HCT116 (cell line): ENCODE data around the gene ABHD11. TPM values are rescaled to one million over a fixed set of nuclear protein-coding genes. Genes with fewer than 3 reads are reported as not detected.
A peak's percentile ranks its signal among the peaks of the same experiment; 100 is the strongest.

Experiments
- ATAC-seq: fragments of 200-7000 bp; cut with Tn5 transposase; 2 replicates; pipeline ENCODE4 v1.9.1; 2020; ENCODE audit warnings: mild to moderate bottlenecking, moderate library complexity
- BruUV-seq: library from RNA; stranded (reverse); fragments of 400-500 nt; replicated peaks from 2 replicates; lab custom pipeline; 2021; lab: Mats Ljungman, UMichigan
- CTCF ChIA-PET: fragments of 300-600 bp; sonication (Branson Sonifier 250); formaldehyde crosslinking; loops from one replicate; lab custom pipeline; 2021; ENCODE audit warnings: antibody characterized with exemption; lab: Charles Lee
- POLR2A ChIA-PET: fragments of 300-600, 350-600 bp; sonication (Branson Sonifier 250); formaldehyde crosslinking; loops from one replicate; lab custom pipeline; 2021; ENCODE audit warnings: antibody characterized with exemption; lab: Charles Lee
- RAD21 ChIA-PET, 2 experiments: fragments of 300-600 bp; sonication (Branson Sonifier 250); formaldehyde crosslinking; loops; one replicate each; lab custom pipeline; 2023; ENCODE audit warnings: low total read pairs in 2 of 2; ENCODE audit not compliant: uncharacterized antibody in 2 of 2, unreplicated experiment in 2 of 2, low non-redundant PET in 1 of 2; lab: Charles Lee
- DNase-seq: peaks from one replicate; pipeline ENCODE4 v3.0.0-alpha.2; 2010; ENCODE audit warnings: low read depth, low spot score
- H2AFZ ChIP-seq: fragments of 200-600 bp; shearing (Covaris generic), sonication (generic); 2 replicates; pipeline ENCODE4 v1.6.1; 2017; ENCODE audit warnings: low read depth, mixed run types, mixed read lengths, antibody characterized with exemption, low read length; ENCODE audit not compliant: poor library complexity, severe bottlenecking
- H3K27ac ChIP-seq: 2 replicates; pipeline ENCODE4 v1.5.1; 2012; ENCODE audit warnings: low read depth, low read length
- H3K27me3 ChIP-seq: fragments of 200-600 bp; sonication (generic); 2 replicates; pipeline ENCODE4 v1.6.1; 2016; ENCODE audit warnings: mixed run types, low read length, mixed read lengths; ENCODE audit not compliant: insufficient read depth
- H3K36me3 ChIP-seq, 2 experiments: fragments of 200-500 bp in 1 of 2; fragments of 200-600 bp in 1 of 2; sonication (Bioruptor generic) in 1 of 2; sonication (generic) in 1 of 2; 2 replicates each; pipeline versions ENCODE4 v1.5.1 to v1.6.1; 2014 to 2016; ENCODE audit warnings: low read length in 2 of 2, inconsistent platforms in 1 of 2, mixed read lengths in 1 of 2, mixed run types in 1 of 2; ENCODE audit not compliant: insufficient read depth in 2 of 2, control insufficient read depth in 1 of 2
- H3K4me1 ChIP-seq, 2 experiments: fragments of 200-600 bp in 1 of 2; sonication (generic) in 1 of 2; 2 replicates each; pipeline versions ENCODE4 v1.5.1 to v1.6.1; 2012 to 2017; ENCODE audit warnings: low read length in 2 of 2, inconsistent platforms in 1 of 2, mild to moderate bottlenecking in 1 of 2, mixed read lengths in 1 of 2, mixed run types in 1 of 2, moderate library complexity in 1 of 2; ENCODE audit not compliant: insufficient read depth in 2 of 2, control insufficient read depth in 1 of 2
- H3K4me2 ChIP-seq: fragments of 200-600 bp; sonication (generic); 2 replicates; pipeline ENCODE4 v1.6.1; 2017; ENCODE audit warnings: mixed run types, low read length, mixed read lengths
- H3K4me3 ChIP-seq, 2 experiments: fragments of 200-600 bp in 1 of 2; sonication (generic) in 1 of 2; replicated peaks in 1 of 2; 2 replicates each; pipeline ENCODE4 v1.5.1; 2011 to 2016; ENCODE audit warnings: low read length in 2 of 2, control low read depth in 1 of 2, low read depth in 1 of 2, mild to moderate bottlenecking in 1 of 2, mixed read lengths in 1 of 2, mixed run types in 1 of 2
- H3K79me2 ChIP-seq: fragments of 200-600 bp; sonication (generic); 2 replicates; pipeline ENCODE4 v1.6.1; 2017; ENCODE audit warnings: mild to moderate bottlenecking, mixed run types, low read length, moderate library complexity, mixed read lengths; ENCODE audit not compliant: insufficient read depth
- H3K9ac ChIP-seq: fragments of 200-600 bp; sonication (generic); 2 replicates; pipeline ENCODE4 v1.6.1; 2016; ENCODE audit warnings: low read length, mixed read lengths
- H3K9me2 ChIP-seq: fragments of 200-600 bp; sonication (generic), shearing (Covaris generic); 2 replicates; pipeline ENCODE4 v1.6.1; 2017; ENCODE audit warnings: mixed run types, mild to moderate bottlenecking, moderate library complexity; ENCODE audit not compliant: insufficient read depth
- H3K9me3 ChIP-seq, 2 experiments: fragments of 200-500 bp in 1 of 2; fragments of 200-600 bp in 1 of 2; sonication (Bioruptor generic) in 1 of 2; sonication (generic) in 1 of 2; 2 replicates each; pipeline ENCODE4 v1.6.1; 2014 to 2017; ENCODE audit warnings: low read length in 2 of 2, mixed read lengths in 2 of 2, inconsistent platforms in 1 of 2, low read depth in 1 of 2, mild to moderate bottlenecking in 1 of 2, mixed run types in 1 of 2, moderate library complexity in 1 of 2; ENCODE audit not compliant: control insufficient read depth in 1 of 2, insufficient read depth in 1 of 2
- H4K20me1 ChIP-seq: fragments of 200-600 bp; sonication (generic), shearing (Covaris generic); 2 replicates; pipeline ENCODE4 v1.6.1; 2017; ENCODE audit warnings: mixed run types, mild to moderate bottlenecking, moderate library complexity; ENCODE audit not compliant: insufficient read depth
- CEBPB ChIP-seq: IDR thresholded peaks from 2 replicates; pipeline ENCODE4 v1.6.1; 2012; ENCODE audit warnings: low read depth
- EGR1 ChIP-seq: IDR thresholded peaks from 2 replicates; pipeline ENCODE4 v1.6.1; 2012; ENCODE audit warnings: low read depth
- EZH2 ChIP-seq: fragments of 200-600 bp; sonication (generic); IDR thresholded peaks from 2 replicates; pipeline ENCODE4 v1.6.1; 2017; ENCODE audit warnings: antibody characterized with exemption, mixed run types
- FOSL1 ChIP-seq: IDR thresholded peaks from 2 replicates; pipeline ENCODE4 v1.6.1; 2012; ENCODE audit warnings: low read depth
- POLR2AphosphoS5 ChIP-seq: IDR thresholded peaks from 2 replicates; pipeline ENCODE4 v1.6.1; 2011; ENCODE audit warnings: mild to moderate bottlenecking, low read depth, low read length, moderate library complexity
- RAD21 ChIP-seq: IDR thresholded peaks from 2 replicates; pipeline ENCODE4 v1.6.1; 2012; ENCODE audit warnings: low read depth, mild to moderate bottlenecking
- SRF ChIP-seq: IDR thresholded peaks from 2 replicates; pipeline ENCODE4 v1.6.1; 2012; ENCODE audit warnings: low read depth
- YY1 ChIP-seq: IDR thresholded peaks from 2 replicates; pipeline ENCODE4 v1.6.1; 2011; ENCODE audit warnings: low read length, low read depth, moderate library complexity, mild to moderate bottlenecking; ENCODE audit not compliant: insufficient replicate concordance; ENCODE audit errors: extremely low read depth
- ZFX ChIP-seq: fragments of 450-650 bp; IDR thresholded peaks from 2 replicates; pipeline ENCODE4 v1.6.1; 2017
- intact Hi-C: fragments of 100-400 bp; cut with micrococcal nuclease; formaldehyde crosslinking; loops from 2 replicates; pipeline ENCODE4 v1.10.0; 2022
- total RNA-seq: library from RNA; stranded (reverse); gene quantifications from one replicate; pipeline ENCODE4 v1.2.1, GENCODE V29; 2021; ENCODE audit not compliant: unreplicated experiment
- TF ChIP-seq, protein P1 (sequence below): IDR thresholded peaks from 2 replicates; pipeline ENCODE4 v1.6.1; 2012; ENCODE audit warnings: low read depth

Gene ABHD11
- total RNA-seq, 1 experiment from 2014 or later, result 69.8 TPM

DNA sequence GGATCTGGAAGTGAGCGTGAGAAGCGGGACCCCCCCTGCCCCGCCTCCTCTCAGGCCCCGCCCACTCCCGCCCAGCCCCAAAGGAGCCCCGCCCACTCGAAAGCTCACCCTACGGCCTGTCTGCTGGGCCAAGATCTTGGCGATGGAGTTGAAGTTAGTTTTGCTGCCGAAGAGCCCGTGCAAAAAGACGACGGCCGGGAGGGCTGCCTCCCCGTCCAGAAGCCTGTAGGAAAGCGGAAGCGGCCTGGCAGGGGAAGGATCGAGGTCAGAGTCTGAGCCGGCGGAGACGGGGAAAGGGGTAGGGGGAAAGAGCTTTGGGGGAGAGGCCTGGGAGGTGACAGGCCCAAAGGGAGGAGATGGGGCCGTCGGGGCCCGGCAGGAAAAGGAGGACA, 386 bp downstream of the ABHD11 start:
- Histone ChIP-seq H3K27ac (peak overlapping the region; percentile 95), H4K20me1 (peaks cover 8% of the 10 kb centered on the region; the same call in 1 of the 2 replicates), H2AFZ (no peak overlapping the region), H3K9me2 (no peaks in the 10 kb centered on the region), H3K36me3 (peaks cover 7 to 22% of the 10 kb centered on the region in 2 experiments; a peak in 1 of 4 replicates), H3K4me2 (peak overlapping the region; percentile 95), H3K79me2 (peaks cover 32% of the 10 kb centered on the region), H3K9ac (peak overlapping the region; percentile 95), H3K27me3 (no peaks in the 10 kb centered on the region), H3K4me3 (peak overlapping the region; percentile 81 to 91), H3K9me3 (no peaks in the 10 kb centered on the region), H3K4me1 (peaks cover 46 to 78% of the 10 kb centered on the region in 2 experiments)
- ATAC-seq (peak; percentile 16), DNase-seq (no peak)
- TF ChIP-seq EZH2 (no peak), ZFX (peak; percentile 77; the same call in 1 of the 2 replicates)
- TSS peak; percentile 47 for BruUV-seq
- POLR2A ChIA-PET, result interaction anchor here (0.7 to 5.8 kb wide), 12 partner anchors 32 to 216 kb away, joined by 3 to 43 read pairs (median 4); partner anchors contain the start of genes BAZ1B, CLDN3, CLDN4 and METTL27
- RAD21 ChIA-PET, result interaction anchor here (0.6 to 0.7 kb wide), 3 partner anchors 57 to 212 kb away, joined by 3 to 4 read pairs (median 3); no protein-coding TSS in a partner anchor
- CTCF ChIA-PET, result interaction anchor here (0.6 to 1.9 kb wide), 10 partner anchors 13 to 289 kb away, joined by 3 to 6 read pairs (median 3); no protein-coding TSS in a partner anchor
- intact Hi-C loops, result loop anchor here (10.0 kb wide), 1 partner anchor 413 kb away; the partner anchor contains the start of genes FKBP6 and TRIM50

DNA sequence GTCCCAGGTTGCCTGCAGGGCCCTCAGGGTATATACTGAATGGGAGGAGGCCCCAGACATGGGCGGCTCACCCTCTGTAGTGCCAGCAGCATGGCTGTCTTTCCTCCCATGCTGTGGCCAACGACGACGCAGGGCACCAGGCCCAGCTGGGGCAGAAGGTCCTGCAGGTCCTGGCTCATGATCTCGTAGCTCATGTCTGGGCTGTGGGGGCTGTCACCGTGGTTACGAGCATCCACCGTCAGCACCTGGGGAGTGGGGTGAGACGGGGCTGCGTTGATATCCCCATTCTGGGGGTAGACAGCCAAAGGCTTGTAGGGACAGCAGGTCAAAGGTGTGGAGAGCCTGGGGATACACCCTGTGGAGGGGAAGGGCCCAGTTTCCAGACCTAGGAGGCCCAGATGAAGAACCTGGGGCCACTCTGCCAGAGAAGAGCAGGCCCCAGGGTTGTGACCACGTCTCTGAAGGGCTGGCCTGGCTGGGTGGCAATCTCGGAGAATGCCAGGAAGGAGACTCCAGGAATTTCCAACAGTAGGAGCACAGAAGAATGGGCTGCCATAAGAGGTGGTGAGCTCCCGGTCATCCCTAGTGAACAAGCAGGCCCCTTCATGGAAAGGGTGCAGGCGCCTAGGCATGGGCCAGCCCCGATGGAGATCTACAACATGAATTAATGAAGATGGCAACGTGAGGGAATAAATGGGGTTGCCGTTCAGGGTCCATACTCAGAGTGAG, 947 bp downstream of the ABHD11 start:
- Histone ChIP-seq H3K9me3 (no peaks in the 10 kb centered on the region), H3K4me2 (peak overlapping the region; percentile 95), H3K27ac (peak overlapping the region; percentile 95; the same call in 1 of the 2 replicates), H3K9me2 (no peaks in the 10 kb centered on the region), H3K36me3 (peaks cover 7 to 22% of the 10 kb centered on the region in 2 experiments; a peak in 1 of 4 replicates), H2AFZ (no peak overlapping the region), H4K20me1 (peaks cover 8% of the 10 kb centered on the region; the same call in 1 of the 2 replicates)
- CTCF ChIA-PET, result interaction anchor here (0.6 to 1.9 kb wide), 8 partner anchors 12 to 133 kb away, joined by 3 to 6 read pairs (median 3); no protein-coding TSS in a partner anchor
- POLR2A ChIA-PET, result interaction anchor here (0.7 to 5.8 kb wide), 6 partner anchors 63 to 215 kb away, joined by 3 to 43 read pairs (median 5); partner anchors contain the start of genes BAZ1B and CLDN4
- TF ChIP-seq POLR2AphosphoS5 (no peak), FOSL1 (no peak), ZFX (no peak), EZH2 (no peak), RAD21 (no peak), EGR1 (no peak), CEBPB (no peak), SRF (no peak), YY1 (no peak)
- TF ChIP-seq, protein P1, sequence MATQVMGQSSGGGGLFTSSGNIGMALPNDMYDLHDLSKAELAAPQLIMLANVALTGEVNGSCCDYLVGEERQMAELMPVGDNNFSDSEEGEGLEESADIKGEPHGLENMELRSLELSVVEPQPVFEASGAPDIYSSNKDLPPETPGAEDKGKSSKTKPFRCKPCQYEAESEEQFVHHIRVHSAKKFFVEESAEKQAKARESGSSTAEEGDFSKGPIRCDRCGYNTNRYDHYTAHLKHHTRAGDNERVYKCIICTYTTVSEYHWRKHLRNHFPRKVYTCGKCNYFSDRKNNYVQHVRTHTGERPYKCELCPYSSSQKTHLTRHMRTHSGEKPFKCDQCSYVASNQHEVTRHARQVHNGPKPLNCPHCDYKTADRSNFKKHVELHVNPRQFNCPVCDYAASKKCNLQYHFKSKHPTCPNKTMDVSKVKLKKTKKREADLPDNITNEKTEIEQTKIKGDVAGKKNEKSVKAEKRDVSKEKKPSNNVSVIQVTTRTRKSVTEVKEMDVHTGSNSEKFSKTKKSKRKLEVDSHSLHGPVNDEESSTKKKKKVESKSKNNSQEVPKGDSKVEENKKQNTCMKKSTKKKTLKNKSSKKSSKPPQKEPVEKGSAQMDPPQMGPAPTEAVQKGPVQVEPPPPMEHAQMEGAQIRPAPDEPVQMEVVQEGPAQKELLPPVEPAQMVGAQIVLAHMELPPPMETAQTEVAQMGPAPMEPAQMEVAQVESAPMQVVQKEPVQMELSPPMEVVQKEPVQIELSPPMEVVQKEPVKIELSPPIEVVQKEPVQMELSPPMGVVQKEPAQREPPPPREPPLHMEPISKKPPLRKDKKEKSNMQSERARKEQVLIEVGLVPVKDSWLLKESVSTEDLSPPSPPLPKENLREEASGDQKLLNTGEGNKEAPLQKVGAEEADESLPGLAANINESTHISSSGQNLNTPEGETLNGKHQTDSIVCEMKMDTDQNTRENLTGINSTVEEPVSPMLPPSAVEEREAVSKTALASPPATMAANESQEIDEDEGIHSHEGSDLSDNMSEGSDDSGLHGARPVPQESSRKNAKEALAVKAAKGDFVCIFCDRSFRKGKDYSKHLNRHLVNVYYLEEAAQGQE, result no peak
- TF ChIP-seq, all 23 proteins: peak for 0
- Histone ChIP-seq H3K4me3 (peak overlapping the region; percentile 81 to 91), H3K9ac (peak overlapping the region; percentile 95), H3K79me2 (peaks cover 32% of the 10 kb centered on the region), H3K27me3 (no peaks in the 10 kb centered on the region), H3K4me1 (peaks cover 44 to 72% of the 10 kb centered on the region in 2 experiments)
- RAD21 ChIA-PET, result interaction anchor here (0.6 to 0.7 kb wide), 3 partner anchors 58 to 212 kb away, joined by 3 to 4 read pairs (median 3); no protein-coding TSS in a partner anchor
- ATAC-seq, result no peak
- intact Hi-C loops, result loop anchor here (10.0 kb wide), 1 partner anchor 413 kb away; the partner anchor contains the start of genes FKBP6 and TRIM50
- BruUV-seq, result no TSS peak
- no peak for DNase-seq
